Measurements from ENCODE around the gene NAA50.

Gene NAA50

DNA sequence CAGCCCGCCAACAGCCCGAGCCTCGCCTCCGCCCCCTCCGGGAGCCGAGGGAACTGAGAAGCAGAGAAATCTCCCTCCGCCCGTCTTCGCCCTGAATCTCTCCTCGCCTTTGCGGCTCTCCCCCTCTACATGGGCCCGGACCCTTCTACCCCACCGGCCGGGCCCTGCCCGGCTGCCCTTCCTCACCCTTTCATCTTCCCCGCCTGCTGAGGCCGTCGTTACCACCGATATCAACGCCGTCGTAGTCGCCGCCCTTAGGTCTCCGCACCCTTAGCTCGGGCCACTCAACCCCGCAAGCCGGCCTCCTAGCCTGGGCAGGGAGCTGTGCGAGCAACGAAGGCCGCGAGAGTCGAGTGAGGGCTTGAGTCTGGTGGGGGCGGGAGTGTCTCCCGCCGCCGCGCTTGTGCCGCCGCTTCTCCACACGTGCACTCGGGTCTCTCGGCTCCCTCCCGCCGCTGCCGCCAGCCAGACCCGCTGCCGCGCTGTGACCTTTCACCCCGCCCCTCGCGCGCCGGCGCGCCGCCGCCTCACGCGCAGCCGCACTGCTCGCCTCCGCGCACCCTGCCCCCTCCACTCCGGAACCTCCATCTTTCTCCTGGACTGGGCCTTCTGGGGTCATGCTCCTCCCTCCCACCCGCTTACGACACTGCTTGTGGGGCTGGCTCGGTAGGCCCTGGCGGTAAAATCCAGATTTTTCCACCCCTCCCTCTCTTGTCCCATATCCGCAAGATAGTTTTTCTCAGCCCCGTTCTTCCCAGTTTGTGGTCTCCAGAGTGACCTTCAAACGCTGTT is at the start of gene NAA50:
Gene NAA50, minus strand, starts transcription at position 494 of the 792 bp plus-strand sequence. Its CDS starts 300 bp downstream, at position 194.
- peak; percentile 74 for DNase-seq

DNA sequence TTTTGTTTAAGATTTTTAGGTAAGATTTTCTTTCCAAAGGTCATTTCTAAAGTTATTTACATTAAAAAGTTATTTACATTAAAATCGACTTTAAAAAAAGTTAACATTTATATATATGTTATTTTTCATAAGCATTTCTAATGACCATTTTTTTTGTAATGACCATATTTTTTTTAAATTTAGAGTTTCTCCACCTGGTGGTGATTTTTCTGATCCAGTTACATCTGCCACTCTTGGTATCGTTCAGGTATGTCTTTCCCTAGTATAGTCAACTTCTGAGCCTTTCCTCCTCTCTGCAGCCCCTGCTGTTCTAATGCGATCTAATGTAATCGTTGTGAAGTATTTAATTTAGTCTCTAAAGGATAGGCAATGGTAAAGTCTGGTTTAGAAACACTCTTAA is 49.6 kb upstream of the NAA50 start:
- no peak for DNase-seq

DNA sequence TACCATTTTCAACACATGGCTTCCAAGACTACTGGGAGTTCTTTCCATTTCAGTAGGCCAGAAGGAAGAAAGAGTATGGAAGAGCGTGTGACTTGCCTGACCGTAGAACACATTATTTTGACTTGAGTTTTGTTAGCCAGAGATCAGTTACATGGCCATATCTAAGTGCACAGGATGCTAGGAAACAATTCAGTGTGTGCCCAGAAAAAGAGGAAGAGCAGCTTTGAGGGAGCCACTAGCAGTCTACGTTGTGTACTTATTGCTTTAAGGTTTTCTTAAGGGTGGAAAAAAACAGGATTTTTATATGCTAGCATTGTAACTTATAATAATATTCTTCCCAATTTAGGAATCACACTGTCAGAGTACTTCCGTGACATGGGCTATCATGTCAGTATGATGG is 48.5 kb upstream of the NAA50 start:
- DNase-seq, result no peak

DNA sequence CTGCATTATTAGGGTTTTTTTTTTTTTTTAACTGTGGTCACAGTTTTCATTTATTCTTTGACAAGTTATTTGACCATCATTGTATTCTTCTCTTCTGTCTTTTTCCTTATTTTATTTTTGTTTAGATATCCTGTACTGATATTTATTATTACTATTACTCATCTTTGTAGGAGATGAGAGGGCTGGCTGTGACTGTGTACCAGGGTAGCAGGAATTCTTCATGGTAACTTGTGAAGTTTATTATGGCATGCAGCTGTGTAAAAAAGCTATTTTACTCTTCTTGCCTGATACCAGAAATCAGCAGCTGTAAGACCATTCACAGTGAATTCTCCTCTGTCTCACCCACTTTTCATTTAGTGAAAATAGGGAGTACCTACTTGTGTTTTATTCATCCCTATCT is 45.3 kb upstream of the NAA50 start:
- no peak for DNase-seq

DNA sequence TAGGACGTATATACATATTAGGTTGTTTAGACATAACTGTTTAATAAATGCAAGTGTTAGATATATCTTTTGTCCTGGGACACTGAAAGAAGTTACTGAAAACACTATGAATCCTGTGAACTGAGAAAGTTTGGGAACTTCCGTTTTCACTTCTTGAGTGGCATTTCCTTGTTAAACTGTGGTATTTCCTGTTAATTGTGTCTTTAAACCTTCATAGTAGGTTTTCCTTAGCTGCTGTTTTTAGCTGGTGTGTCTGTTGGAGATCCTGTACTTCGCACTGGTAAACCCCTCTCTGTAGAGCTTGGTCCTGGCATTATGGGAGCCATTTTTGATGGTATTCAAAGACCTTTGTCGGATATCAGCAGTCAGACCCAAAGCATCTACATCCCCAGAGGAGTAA is 37.9 kb upstream of the NAA50 start:
- DNase-seq, result no peak

DNA sequence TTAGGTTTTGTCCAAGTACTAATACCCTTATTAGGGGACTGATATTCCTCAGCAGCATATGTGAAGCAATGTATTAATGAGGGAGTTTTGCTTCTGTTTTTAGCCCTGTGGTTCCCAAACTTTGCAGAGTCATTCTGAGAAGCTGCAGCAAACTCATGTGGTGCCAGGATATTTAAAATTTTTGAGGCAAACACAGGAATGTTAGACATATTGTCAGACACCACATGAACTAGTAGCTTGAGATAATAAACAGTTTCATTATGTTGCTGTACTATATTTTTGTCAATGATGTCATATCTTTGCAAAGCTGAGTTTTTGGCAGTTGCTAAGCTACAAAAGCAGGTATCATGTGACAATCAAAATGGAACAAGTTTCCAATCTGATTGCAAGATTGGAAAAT is 37.4 kb upstream of the NAA50 start:
- DNase-seq, result no peak

DNA sequence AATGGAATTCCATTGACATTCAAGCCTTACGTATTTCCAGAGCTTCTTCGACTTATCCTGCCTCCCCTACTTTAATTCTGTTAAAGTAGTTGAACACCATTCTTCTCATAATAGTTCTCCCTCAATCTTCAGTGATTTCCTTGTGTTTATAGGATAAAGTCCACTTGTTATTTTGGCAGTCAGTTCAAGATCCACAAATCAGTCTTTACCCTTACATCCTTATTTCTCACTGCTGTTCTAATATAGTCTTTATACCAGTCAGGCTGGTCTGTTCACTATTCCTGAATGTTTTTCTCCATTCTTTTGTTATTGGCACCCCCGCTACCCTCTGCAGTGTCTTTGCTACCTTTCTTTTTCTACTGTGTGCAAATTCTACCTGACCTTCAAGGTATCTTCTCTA is 30.5 kb upstream of the NAA50 start:
- no peak for DNase-seq

DNA sequence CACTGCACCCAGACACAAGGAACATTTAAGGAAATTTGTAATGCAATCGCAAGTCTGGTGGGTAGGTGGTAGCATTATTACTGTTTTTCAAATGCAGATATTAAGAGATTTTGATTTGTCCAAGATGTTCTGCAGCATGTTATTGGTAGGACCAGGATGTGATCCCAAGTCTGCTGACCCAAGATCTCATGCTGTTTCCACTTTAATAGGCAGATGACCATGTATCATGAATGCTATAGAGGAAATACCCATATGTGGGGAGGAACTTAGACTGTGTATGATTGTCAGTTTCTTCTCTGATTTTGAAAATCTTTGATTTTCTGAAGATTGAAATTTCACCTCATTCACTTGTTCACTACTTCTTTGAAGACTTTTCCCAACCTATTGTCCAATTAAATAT is 29.5 kb upstream of the NAA50 start:
- DNase-seq, result no peak

DNA sequence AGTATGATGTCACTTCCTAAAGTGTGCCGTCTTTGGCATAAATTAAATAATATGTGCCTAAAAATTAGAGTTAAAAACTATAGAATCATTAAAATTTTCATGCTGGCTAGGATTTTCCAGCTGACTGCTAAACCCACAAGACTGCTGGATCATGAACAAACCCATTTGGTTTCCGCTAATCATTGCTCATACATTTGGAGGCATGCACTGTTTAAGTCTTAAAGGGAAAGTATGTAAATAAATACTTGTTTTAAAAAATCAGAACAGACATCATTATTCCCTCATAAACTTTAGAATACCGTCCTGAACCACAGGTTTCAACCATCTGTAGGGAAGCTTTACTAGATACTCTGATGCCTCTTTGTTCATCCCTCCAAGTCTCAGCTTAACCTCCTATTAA is 27.3 kb upstream of the NAA50 start:
- DNase-seq, result no peak

DNA sequence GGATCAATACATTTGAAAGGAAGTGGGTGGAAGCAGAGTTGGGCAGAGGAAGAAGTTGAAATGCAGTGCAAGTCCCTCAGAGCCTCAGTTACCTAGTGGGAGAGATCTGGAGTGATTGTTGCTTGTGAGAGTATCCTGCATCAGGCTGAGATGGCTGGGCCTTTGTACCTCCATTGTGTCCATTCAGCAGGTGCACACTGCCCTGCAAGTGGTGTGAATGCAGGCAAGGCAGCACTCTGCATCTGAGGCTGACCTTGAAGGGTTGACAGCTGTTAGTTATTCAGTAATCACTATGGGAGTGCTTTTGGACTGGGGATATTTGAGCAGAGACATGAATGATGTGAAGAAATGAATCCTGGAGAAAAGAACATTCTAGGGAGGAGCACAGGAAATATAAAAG is 25.9 kb upstream of the NAA50 start:
- DNase-seq, result no peak

DNA sequence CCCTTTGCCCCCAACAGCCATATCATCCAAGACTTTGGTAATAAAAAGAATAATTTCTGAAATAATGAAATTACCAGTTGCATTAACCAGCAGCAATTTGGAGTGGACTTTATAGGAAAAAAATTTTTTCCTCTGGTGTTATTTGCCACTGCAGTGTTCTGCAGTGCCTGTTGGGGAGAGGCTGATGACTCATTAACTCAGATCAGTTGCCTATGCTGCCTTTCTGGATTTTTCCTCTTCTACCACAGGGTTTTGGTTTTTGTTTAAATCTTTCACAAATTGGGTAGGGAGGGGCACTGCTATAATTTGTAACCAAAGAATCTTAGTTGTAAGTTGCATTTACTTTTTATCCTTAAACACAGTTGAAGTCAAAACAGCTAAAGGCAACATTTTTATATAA is 23.5 kb upstream of the NAA50 start:
- DNase-seq, result no peak

DNA sequence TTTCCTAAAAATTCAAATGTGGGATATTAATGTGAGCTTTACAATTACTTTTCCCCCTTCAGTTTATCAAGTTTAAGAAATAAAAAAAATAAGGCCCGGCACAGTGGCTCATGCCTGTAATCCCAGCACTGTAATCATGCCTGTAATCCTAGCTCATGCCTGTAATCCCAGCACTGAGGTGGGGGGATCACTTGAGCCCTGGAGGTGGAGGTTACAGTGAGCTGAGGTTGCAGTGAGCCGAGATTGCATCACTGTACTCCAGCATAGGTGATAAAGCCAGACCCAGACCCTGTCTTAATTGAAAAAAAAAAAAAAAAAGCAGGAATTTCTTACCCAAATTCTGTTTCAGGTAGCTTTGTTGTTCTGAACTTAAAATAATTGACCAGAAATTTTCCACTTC is 18.6 kb upstream of the NAA50 start:
- no peak for DNase-seq

DNA sequence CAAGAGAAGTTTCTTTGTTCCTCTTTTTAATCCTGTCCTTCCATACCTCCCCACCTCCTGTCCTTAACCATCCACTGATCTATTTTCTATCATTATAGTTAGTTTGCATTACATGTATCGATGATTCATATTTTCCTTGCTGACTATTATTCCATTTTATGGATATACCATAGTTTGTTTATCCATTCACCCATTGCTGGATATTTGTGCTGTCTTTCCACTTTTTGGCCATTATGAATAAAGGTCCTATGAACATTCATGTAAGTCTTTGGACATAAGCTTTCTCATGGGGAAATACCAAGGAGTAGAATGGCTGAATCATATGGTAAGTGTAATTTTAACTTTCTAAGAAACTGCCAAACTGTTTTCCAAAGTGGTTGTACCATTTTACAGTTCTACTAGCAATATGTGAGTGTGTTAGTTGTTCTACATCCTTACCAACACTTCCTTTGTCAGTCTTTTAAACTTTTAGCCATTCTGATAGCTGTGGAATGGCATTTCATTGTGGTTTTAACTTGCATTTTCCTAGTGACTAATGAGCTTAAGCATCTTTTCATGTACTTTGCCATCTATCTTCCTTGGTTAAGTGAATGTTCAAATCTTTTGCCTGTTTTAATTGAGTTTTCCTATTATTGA is 12.5 kb upstream of the NAA50 start:
- DNase-seq, result no peak

DNA sequence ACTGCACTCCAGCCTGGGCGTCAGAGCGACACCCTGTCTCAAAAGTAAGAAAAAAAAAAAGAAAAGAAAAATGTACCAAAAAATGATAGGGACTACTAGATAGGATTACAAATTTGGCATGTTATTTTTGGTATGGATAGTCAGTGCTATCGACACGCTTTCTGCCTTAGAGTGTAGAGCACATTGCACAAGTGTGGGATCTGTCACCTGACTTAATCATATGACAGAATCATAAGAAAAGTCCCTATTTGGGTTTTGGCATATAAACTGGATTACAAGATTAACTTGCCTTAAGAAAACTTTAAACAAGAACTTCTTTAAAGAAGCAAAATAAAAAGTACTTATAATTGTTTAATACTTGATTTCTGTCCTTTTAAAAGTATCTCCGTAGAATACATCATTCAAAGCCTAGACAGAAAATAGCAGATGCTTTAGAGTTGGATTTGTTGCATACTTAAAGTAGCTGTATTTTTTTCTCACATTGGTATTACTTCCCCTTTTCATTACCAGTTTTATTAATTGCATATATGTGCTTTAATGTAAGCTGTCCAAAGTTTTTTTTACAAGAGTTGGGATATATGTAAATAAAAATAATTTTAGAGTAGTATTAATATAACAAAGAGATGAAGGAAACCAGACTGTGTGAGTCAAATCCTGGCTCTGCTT is 8.6 kb upstream of the NAA50 start:
- no peak for DNase-seq

DNA sequence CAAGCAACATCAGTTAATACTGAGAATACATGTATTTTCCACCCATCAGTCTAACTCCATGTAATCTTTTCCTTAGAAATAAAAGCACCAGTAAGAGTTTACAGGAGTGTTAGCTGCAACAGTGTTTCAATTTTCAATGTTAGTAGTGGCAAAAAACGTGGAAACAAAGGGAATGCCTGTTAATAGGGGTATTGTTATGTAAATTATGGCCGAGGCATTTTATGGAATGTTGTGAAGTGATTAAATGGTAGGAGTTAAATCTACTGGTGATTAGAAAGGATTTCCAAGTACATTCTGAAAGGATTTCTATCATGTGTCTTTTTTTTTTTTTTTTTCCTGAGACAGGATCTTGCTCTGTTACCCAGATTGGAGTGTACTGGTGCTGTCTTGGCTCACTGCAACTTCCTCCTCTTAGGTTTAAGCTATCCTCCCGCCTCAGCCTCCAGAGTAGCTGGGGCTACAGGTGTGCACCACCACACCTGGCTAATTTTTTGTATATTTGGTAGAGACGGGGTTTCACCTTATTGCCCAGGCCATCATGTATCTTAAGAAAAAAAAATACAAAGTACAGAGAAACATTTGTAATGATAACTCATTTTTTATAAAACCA is 7.4 kb upstream of the NAA50 start:
- no peak for DNase-seq

DNA sequence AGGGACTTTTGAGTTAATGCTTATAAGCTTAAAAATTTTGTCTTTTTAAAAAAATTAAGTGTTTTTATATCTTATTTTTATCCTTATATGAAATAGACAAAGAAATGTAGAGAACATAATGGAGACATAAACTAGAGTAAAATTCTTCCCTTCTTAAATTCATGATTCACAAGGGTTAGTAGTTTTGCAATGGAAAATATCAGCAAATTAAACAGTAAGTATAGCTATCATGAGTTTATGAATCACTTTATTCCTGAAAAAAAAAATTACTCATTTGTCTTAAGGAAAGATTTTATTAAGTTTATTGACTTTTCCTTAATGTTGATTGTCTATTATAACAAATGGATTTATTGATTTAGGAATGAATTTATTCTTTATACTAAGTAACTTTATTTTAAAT is 5.1 kb upstream of the NAA50 start:
- no peak for DNase-seq

DNA sequence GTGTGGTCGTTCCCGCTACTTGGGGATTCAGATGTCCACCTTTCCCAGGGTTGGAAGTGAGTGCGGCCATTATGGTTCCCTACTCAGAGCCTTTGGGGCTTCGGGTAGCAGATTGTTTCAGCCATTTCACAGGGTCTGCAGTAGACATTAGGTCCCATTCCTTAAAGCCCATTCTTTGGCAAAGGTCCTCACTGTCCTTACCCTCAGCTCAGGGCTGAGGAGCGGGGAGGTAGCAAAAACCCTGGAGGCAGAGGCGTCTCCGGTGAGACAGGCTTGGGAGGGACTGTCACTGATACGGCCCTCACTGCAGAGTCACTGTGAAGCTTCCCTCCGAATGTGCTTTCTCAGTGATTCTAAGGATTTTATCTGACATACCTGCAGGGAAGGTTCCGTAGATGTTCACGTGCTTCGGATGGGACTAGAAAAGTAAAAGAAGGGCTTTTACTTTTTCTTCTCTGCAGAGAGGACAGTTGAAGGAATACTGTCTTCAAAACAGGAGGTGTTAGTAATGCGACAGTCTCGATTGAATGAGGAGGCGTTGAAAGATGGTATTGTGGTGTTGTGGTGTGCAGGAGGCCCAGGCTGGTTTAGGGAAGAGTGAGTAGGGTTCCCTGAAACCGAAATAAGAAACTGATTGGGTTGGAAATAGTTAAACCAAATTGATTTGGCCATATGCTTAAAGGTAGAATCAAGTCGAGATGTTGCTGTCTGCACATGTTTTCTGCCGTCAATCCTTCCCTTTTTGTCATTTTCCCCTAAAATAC is 1.4 kb upstream of the NAA50 start:
- DNase-seq, result no peak

DNA sequence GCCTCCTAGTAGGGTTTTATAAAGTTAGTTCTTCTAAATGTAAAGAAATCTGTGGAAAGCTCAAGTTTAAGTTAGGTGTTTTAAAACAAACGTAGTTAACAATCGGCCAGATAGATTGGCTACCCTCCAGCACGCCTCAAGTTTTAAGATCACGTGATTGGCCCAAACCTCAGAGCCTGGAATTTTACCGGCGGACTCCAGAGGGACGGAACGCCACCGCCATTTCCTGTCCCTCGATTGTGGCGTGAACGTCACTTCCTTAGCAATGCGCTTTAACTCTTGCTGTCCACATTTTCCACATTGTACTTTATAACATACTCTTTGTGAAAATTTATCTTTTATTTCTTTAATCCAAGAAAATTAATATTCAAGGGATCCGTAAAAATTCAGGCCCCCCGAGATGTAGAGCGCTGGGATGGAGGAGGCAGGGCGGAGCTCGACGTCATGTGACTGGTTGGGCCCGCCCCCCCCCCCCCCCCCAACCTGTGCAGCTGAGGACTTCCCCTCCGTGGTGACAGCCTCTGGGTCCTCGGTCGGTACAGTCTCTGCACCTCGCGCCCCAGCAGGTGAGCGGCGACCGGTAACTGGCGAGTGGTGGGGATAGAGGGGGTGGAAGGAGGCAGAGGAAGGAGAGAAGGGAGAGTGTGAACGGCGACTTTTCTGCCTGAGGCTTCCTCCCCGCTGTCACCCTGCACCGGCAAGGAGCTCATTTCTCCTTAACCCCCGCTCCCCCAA is 666 bp upstream of the NAA50 start, which contains the start of gene ATP6V1A:
Gene ATP6V1A, plus strand, starts transcription at position 488 of the 735 bp plus-strand sequence. CDS start 31,719 bp downstream, outside the sequence.
- peak; percentile 89 for DNase-seq

DNA sequence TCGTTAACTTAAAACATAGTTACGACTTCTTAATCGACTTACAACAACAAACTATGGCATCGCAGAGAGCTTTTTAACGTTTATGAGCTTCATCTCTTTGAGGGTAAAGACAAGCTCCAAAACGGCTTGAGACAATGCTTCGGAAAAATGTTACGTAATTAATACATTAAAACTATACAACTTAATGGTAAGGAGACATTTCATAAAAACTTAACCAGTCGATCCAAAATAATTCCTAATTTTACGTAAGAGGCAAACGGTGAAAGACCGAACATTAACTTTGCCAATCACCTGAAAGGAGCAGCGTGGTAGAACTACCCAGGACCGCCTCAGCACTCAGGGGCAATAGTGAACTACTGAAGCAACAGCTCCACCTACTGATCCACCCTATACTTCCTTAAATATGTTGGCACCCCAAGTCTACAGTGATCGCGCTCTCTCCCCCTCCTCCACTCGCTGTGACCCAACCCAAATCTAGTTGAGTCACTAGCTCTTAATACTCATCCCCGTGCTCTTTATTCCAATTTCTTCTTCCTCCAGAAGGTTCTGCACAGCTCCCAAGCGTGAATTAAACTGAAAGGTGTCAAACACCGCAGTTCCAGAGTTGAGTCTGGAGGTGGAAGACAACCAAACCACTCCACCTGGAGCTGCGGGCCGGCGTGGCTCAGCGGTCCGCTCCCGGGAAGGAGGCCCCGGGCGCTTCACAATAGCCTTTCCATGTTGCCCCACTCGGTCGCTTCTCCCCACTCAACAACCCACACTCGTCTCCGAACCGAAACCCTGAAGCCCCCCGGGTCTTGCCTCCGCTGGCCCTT is 901 bp downstream of the NAA50 start:
- peak; percentile 52 for DNase-seq

DNA sequence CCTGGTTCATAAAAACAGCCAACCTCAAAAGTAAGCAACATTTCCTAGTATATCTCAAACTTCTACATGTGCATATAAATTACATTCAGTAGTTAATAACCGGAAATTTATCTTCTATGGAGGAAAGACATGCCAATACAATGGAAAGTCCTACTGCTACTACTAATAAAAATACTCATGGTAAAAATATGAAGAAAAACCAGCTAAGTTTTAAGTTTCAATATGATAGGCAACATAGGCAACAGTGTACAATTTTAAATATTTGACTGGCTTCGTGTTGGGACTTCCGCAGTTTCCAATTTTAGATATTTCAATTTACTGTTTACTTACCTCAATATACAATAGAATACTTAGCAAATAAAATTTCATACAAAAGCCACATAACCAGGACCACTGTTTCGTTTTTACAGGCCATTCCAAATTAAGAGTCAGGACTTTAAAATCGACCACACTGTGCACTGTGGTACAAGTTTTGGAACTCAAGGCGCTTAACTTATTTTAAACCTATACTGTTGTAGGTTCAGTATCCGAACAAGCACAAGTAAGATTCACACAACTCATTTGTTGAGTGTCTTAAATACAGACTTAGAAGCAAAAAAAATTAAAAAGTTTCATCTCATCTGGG is 2.9 kb downstream of the NAA50 start:
- DNase-seq, result no peak

DNA sequence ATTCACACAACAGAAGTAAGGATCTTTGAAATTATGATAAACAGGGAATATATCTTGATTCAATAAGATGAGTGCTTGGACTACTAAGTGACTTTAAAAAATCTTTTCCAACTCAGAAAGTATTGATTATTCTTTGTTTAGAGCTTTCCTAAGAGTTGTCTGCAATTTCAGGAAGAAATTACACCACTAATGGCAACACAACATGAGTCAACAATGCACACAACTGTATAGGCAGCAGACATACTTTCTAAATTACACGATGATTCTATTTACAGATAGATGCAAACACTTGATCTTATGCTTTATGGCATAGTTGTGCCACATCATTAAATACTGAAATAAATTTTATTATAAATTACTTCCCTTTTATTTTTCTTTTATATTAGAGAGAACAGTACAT is 4.4 kb downstream of the NAA50 start:
- DNase-seq, result no peak

Measured in NCI-H1048 (cell line).